GM18861 (cell line): ENCODE measurements around the gene FMNL3.

Experiments
- ATAC-seq: cut with Tn5 transposase; IDR thresholded peaks from one replicate; pipeline ENCODE4 v1.9.1; 2021; ENCODE audit not compliant: unreplicated experiment

FMNL3 gene

DNA sequence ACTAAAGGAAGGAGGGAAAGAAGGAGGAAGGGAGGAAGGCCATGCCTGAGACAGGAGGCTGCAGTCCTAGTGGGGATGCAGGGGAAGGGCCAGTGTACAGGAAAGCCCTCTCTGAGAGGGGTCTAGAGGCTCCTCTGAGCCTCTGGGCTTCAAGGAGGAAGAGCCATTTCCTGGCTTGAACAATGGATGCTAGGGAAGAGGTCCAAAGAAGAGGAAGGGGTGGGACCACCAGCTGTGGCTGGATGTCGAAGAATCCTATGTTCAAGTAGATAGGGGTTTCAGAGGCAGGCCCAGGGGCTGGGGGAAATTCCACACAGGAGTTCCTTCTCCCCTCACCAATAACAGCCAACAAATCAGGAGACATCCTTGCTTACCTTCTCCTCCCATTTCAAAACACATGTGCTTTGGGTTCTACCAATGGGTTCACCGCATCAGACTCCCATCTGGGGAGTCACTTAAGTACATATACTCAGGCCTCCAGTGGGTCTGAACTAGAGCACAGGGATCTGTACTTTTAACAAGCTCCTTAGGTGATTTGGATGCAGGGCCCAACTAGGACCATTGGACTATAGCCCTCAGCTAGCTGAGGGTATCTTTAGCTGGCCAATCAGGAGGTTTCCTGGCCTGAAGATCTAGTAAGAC is 51.5 kb downstream of the FMNL3 start:
- no peak for ATAC-seq

DNA sequence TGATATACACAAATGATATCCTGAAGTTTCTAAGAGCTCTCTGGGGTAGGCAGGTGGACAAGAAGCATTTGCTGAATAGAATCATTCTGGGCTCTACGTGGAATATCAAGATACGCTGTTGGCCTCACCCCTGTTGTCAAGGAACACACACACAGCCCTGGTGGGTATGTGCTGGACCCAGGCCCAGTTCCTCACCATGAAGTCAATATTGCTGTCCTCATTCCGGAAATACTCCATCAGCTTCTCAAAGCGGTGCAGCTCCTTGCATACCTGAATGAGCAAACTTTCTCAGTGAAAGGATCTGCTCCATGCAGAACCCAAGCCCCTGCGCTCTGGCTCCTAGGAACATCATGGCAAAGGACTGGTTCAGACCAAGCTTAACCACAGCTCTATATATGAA is 52.5 kb downstream of the FMNL3 start:
- ATAC-seq = no peak

DNA sequence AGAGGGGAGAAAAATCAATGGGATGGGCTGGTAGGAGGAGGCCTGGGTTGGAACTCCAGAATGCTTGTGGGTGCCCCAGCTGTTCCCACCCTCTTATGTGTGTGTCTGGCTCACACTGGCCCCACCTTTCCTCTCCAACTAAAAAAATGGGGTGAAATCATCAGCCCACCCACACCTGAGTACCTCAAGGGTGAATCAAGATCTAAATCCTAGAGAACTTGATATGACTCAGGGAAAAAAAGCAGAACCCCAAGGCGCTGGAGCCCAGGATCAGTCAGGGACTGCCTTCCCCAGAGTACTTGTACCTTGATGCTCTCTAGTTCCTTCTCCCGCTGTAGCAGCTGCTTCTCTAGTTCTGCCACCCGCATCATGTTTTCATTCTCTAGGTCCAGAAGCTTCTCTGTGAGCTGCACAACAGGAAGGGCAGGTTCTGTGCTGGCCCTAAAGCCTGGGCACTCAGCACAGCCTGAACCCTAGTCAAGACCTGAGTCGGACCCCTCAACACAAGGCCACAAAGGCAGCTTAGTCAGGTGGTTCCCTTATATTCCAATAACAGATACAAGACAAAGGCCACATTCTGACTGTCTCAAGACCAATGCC is 54.2 kb downstream of the FMNL3 start:
- ATAC-seq = no peak

DNA sequence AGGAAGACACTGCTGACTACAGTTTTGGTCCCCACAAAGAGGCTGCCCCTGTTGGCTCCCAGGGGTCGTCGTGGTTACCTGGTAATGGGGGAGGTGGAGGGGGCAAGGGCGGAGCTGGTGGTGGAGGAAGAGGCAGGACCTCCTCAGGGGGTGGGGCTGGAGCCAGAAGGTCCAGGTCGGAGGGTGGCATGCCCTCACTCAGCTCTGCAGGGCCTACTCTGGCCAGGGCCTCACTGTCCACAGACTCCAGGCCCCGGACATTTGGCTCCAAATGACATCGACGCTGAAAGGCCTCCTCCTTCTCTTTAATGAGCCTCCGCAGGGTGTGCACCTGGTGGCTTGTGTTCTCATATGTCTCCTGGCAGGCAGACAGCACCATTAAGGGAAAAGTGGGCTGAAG is 55.4 kb downstream of the FMNL3 start:
- ATAC-seq = no peak

DNA sequence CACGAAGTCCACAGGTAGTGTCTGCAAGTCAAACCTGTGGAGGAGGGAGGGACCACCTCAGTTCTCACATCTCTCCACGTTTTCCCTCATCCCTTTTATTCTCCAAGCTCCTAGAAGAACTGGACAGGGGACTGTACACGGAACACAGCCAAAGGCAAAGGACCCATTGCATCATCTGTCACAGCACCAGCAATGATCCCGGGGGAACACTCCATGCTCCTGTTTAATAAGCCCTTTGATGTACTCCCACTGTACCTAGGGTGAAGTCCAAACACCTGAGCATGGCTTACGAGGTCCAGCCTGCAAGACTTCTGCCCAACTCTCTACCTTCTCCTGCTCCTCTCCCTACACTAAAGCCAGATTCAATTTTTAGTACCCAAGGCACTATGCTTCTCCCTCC is 57.3 kb downstream of the FMNL3 start:
- ATAC-seq = no peak

DNA sequence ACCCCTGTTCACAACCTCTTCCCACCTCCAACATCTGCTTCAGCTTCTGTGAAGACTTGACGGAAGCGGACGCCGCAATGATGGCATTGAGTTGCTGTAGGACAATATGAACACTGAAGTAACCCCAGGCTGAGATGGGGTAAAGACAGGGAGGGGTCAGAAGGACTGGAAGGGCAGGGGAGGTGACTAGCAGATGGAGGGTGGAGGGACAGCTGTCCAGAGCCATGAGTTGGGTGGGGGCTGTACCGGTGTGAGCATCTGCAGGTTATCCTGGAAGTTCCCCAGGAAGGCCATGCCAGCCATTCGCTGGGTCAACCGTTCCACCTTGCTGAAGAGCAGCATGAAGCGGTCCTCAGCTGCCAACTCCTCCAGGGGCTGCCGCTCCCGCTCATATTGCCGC is 57.8 kb downstream of the FMNL3 start:
- no peak for ATAC-seq

DNA sequence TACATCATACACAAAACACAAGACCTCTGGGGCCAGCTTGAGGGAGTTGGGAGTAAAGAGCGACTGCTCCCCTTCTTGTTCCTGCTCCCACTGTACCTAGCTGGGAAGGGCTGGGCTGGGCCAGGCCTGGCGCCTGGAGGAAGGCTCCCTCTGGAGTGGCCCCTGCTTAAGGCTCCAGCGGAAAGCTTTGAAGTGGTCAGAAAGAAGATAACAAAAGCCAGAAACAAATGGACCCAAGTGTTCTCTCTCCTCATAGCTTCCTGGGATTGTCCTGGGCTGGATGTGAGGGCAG is 58.5 kb downstream of the FMNL3 start:
- ATAC-seq = no peak

DNA sequence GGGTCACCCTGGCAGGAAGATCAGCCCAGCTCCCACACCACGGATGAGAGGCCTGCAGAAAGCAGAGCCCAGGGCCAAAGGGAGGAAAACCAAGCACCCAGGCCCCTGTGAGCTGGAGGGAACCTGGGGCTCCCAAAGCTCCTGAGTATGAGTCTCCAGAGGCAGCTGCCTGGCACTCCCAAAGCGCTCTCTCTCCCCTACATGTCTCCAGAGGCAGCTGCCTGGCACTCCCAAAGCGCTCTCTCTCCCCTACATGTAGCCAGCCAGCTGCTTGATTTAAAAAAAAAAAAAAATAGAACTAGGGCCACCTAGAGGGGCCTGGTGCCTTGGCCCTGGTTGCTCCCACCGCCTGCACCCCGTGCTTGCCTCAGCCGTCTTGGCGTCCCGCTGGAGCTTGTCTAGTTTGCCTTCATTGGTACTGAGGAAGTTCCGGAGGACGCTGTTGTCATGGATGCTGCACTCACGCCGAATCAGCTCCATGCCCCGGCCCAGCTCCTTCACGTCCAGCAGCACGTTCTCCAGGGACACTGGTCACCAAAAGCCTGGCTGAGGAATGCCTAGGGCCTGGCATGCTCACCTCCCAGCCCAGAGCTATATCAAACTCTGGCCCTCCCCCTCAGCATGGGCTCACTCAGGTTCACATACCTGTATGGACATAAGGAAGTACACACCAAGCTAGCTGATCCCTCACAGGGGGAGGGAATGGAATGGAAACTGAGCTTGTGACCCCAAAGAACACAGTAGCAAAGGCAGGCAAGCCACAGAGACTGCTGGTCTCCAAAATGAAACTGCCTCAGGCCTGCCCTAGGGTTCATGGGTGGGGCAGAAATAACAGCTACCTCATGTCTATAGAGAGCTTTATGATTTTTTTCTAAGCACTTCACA is 59.1 kb downstream of the FMNL3 start:
- no peak for ATAC-seq

DNA sequence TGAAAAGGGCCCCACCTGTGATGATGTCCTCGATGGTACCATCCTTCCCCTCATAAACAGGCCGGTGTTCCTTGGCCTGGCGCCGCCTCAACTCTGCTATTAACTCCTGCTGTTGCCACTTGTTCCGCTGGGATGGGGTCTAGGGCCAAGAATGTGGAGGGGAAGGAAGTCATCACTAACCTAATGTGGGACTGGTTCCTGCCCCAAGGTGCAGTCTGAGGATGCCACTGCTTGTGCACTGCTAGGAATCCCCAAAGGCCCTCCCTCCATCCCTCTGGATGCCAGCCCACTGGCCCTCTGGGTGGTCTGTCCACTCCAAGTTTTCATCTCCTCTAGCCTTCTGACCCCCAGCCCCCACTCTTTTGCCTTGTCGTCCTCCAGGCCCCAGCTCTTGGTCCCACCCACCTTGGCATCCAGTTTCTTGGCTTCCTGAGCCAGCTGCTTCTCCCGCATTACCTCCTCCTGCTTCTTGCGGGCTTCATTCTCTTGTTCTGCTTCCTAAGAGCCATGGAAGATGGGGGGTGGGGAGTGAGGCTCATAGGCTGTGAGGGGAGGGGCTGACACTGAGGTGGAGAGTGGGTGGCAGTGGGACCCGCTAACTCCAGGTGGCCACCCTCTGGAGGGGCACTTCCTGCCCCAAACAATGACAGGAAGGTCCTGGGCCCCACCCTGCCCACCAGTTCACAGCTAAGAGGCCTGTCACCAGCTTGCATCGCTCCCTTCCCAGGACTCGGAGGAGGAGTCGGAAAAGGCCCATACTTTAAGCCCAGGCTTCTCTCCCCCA is 60.1 kb downstream of the FMNL3 start:
- ATAC-seq = no peak

DNA sequence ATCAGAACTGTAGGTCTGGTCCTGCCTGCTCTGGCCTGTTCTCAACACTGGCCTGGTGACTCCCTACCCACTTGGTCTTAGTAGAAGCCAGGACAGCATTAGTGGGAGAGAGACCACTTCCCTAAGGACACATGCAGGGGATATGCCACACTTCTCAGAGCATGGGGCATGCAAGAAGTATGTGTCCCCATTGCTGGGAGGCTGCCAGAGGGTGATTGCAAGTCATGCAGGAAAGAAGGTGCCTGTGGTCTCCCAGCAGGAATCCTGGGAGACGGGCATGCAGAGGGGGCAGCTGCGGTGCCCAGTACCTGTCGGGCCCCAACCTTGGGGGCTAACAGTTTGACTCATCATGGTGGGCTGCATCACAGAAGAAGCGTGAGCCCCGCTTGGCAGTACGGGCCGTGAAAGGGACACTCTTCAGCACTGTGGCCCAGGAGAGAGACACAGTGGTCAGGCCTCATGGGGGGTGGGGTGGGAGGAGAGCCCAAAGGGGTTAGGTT is 60.8 kb downstream of the FMNL3 start:
- ATAC-seq = no peak

DNA sequence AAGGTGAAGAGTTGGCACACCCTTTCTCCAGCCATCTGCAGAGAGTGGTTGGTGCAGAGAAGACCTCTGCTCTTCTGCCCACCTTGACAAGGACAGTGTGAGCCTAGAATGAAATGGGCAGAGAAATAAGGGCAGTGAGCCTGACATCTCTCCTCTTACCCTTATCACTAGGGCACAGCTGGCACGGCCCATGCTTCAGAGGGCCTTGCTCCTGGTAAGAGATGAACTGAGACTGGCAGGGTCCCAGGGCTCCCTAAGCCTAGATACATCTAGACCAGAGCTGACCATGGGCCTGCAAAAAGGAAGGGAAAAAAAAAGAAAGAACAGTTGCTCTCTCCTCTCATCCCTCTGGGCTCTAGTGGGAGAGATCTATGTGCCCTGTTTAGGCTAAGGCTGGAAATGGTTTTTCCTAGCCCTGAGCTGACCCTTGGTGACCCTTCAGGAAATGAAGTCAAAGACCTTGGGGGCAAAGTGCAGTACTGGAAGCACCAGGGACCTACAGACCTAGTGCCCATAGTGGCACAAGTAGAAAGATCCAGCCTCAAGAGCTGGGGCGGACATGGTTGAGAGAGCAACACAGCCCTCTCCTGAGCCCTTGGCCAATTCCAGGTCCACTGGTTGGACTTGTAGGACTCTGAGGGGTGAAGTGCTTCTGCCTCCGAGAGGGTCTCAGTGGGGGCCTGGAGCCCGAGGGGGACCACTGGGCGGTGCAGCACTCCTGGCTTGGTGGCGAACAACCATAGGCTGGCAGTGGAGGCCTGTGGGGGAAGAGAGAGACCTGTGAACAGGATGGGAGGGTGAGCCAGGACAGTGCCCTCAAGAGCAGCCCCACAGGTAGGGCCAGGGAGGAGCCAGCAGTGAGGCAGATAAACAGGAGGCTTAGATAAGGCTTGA is 61.8 kb downstream of the FMNL3 start:
- ATAC-seq = no peak

DNA sequence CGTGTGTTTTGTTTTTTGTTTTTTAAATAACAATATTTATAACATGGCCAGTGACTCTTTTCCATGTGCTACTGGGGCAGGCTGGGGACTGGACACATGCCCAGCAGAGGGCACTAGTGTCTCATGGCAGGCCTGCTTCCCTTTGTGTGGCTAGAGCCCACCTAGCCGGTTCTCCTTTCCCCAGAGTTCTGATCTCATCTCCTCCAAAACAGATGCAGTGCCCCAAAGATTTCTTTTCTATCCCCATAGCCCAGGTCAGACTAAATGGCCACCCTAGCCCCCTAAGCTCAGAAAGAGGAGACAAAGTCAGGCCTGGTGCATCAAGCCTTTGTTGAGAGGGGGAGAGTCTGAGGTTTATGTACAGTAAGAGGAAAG is 62.6 kb downstream of the FMNL3 start:
- no peak for ATAC-seq

DNA sequence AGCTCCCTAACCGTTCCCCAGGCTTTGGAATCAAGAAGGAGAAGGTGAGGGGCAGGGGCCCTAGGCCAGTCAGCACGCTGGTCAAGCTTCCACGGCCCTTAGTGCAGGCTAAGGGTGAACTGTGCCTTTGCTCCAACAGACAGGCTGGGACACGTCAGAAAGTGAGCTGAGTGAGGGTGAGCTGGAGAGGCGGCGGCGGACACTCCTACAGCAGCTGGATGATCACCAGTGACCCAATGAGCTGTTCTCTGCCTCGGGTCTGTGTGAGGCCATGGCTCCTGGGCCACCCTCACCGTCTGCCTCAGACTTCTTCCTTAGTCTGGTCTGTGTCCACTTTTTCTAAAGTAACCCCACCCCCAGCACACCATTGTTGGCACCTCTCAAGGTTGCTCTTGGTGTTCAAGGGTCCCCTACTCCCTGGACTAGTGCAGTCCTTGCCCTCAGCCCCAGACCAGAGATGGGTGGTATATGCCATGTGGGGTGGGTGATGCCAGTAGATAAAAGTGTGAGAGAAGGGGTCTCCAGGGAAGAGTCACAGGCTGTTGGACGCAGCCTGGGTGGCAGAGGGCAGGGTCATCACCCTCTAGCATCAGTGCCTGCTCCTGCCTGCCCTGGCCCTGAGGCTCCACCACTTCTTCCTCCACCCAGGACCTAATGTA is 63.1 kb downstream of the FMNL3 start:
- no peak for ATAC-seq

DNA sequence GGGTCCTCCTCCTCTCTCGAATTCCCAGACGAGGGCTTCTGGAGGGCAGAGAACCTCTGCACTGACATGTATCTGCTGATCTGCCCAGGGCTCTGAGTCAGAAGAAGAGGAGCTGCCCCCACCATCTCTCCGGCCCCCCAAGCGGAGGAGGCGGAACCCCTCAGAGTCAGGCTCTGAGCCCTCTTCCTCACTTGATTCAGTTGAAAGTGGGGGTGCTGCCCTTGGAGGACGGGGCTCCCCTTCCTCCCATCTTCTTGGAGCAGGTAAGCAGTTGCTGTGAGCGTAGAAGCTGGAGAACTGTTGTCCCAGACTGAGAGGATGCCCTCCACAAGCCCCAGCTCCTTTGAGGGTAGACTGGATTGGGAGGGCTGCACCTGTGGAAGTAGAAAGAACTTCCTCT is 64.1 kb downstream of the FMNL3 start:
- no peak for ATAC-seq

DNA sequence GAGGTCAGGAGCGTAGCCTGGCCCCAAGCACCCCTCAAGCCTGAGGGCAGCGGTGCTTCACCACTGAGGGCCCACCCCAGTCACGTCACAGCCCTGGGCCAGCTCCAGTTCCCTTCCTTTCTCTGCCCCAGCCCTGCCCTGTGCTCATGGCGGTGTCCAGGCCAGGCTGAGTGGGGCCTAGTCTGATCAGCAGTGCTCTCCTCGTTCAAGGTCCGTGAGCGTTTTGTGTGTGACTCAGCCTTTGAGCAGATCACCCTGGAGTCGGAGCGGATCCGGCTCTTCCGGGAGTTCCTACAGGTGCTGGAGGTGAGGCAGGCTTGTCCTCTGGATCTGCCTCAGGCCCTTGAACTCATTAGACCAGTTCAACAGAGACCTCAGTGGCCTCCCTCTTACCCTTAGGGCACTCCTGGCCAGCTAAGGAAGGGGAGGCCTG is 64.8 kb downstream of the FMNL3 start:
- ATAC-seq = no peak

DNA sequence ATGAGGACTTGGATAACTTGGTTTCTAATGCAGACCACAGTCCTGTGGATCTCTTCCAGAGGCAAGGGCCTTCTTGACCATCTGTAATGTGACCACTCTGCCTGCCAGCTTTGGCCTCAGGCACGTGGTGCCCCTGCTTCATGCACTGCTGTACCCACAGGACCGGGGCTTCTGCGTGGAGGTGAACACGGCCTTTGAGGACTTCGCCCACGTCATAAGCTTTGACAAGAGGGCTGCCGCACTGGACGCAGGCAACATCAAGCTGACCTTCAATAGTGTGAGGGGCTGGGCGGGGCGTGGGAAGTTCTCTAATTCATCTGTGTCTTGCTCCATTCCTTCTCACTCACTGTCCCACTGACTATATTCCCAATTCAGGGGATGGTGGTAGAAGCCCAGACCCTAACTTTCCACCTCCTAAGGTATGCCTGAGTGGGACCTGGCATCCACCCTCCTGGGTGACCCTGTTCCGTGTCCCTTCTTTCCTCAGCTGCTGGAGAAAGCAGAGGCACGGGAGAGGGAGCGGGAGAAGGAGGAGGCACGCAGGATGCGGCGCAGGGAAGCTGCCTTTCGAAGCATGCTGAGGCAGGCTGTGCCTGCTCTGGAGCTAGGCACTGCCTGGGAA is 65.3 kb downstream of the FMNL3 start:
- ATAC-seq = no peak

DNA sequence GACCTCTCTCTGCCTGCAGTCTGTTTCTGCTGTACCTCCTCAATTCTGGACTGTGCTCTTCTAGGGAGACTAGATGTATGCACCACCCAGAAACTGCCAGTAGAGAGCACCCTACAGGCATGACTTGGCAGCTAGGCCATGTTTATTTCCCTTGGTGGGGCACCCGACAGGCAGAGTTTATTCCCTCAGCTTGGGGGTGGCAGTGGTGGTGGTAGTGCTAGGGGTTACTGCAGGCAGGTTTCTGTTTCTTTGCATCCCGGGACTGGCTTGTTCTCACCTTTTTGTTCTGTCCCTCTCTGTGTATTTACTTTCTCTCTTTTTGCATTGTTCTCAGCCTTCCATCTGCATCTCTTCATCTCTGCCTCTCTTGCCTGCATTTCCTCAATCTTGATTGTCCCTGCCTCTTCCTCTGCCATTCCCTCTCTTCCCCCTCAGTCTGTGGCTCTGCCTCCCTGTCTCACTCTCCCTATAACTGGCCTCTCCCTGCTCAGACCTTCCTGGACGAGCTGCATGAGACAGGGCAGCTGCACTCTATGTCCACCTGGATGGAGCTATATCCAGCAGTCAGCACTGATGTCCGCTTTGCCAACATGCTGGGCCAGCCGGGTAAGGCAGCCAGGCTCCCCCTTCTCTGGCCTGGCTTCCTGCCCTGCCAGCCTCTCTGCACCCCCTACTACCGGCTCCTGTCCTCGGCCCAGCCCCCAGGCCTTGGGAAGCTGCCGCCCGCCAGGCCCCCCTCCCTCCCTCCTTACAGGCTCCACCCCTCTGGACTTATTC is 70.0 kb downstream of the FMNL3 start:
- ATAC-seq = no peak

DNA sequence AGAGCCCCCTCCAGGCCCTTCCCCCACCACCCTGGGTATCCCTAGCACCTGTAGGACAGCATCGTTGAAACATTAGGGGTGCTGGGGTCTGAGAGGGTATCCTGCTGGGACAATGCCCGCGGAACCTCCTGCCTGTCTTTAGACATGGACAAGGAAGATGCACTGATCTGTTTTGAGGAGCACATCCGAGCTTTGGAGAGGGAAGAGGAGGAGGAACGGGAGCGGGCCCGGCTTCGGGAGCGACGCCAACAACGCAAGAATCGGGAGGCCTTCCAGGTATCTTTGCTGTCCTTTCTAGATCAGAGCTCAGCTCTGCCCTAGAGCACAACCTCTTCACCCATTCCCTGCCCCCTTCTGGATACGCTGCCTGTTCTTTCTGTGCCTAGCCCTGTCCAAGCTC is 70.6 kb downstream of the FMNL3 start:
- no peak for ATAC-seq

DNA sequence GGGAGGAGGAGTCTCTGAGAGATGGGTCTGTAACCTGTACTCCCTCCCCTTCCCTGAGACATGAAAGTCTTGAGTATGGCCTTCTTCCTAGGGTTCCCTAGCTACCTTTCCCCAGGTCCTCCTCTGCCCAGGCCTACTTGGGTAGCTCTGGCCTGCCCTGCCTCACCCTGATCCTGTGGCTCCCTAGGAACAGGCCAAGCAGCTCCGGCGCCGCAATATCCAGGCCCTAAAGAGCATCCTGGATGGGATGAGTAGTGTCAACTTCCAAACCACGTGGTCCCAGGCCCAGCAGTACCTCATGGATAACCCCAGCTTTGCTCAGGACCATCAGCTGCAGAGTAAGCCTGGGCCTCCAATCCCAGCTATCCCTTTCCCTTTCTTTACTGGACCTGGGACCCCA is 71.5 kb downstream of the FMNL3 start:
- no peak for ATAC-seq
